Measurements from ENCODE around the gene PAIP2B. TPM values are rescaled to one million over a fixed set of nuclear protein-coding genes. Genes with fewer than 3 reads are reported as not detected.

The PAIP2B gene
- total and polyA plus RNA-seq, 8 donors, result 4.9 to 14.1 (median 8.1) TPM

GRCh38 chr2:71154798-71155197 lies 72.1 kb downstream of the PAIP2B start:
- no peaks in the 10 kb centered on the region for H3K9me3 ChIP-seq
- no peak overlapping the region for H3K4me3 ChIP-seq
- peaks cover 0 to 11% (median 7%) of the 10 kb centered on the region in 3 donors for H3K27me3 ChIP-seq
- DNase-seq, result peak in 1 of 2 donors; percentile 26
- peaks cover 7 to 13% (median 10%) of the 10 kb centered on the region in 4 donors for H3K4me1 ChIP-seq
- intact Hi-C loops (cut with DNase I; ENCODE audit: low total_unique reads), result no loop called here
- WGBS, 5 donors, result 48 to 62% (median 52%) methylated on average over 3 to 6 of the region's 6 CpGs
- no peak overlapping the region for H3K27ac ChIP-seq
- H3K36me3 ChIP-seq, result peaks cover 6 to 14% (median 13%) of the 10 kb centered on the region in 4 donors
- TF ChIP-seq EP300 (IDR thresholded peaks at IDR 0.05) (no peak), CTCF (IDR thresholded peaks at IDR 0.05) (peak in 1 of 7 experiments; percentile 8), POLR2A (IDR thresholded peaks at IDR 0.05) (no peak), POLR2AphosphoS5 (IDR thresholded peaks at IDR 0.05) (no peak)

- no peak for DNase-seq
- intact Hi-C loops (cut with DNase I; ENCODE audit: low total_unique reads), result no loop called here
- peaks cover 7 to 13% (median 10%) of the 10 kb centered on the region in 4 donors for H3K4me1 ChIP-seq
- 77 to 88% (median 84%) methylated on average over 8 of the region's 8 CpGs for WGBS, 5 donors
- no peaks in the 10 kb centered on the region for H3K9me3 ChIP-seq
- H3K27ac ChIP-seq, result no peak overlapping the region
- H3K4me3 ChIP-seq, result no peak overlapping the region
- peaks cover 11 to 20% (median 18%) of the 10 kb centered on the region in 4 donors for H3K36me3 ChIP-seq
- peaks cover 0 to 11% (median 7%) of the 10 kb centered on the region in 3 donors for H3K27me3 ChIP-seq
- TF ChIP-seq EP300 (IDR thresholded peaks at IDR 0.05), result no peak
- no peak for TF ChIP-seq CTCF (IDR thresholded peaks at IDR 0.05)
- no peak for TF ChIP-seq POLR2AphosphoS5 (IDR thresholded peaks at IDR 0.05)
- no peak for TF ChIP-seq POLR2A (IDR thresholded peaks at IDR 0.05)
These were observed 72.6 kb downstream of the PAIP2B start for GRCh38 chr2:71154279-71154678.

- H3K27me3 ChIP-seq, result peaks cover 0 to 11% (median 7%) of the 10 kb centered on the region in 3 donors
- TF ChIP-seq POLR2A (IDR thresholded peaks at IDR 0.05) (no peak), POLR2AphosphoS5 (IDR thresholded peaks at IDR 0.05) (no peak), CTCF (IDR thresholded peaks at IDR 0.05) (no peak)
- H3K4me1 ChIP-seq, result peaks cover 7 to 13% (median 10%) of the 10 kb centered on the region in 4 donors
- H3K4me3 ChIP-seq, result no peak overlapping the region
- no peak overlapping the region for H3K27ac ChIP-seq
- no peaks in the 10 kb centered on the region for H3K9me3 ChIP-seq
- peaks cover 16 to 25% (median 24%) of the 10 kb centered on the region in 4 donors for H3K36me3 ChIP-seq
- intact Hi-C loops (cut with DNase I; ENCODE audit: low total_unique reads), result no loop called here
- no peak for DNase-seq
- 69 to 80% (median 71%) methylated on average over 8 to 11 of the region's 11 CpGs for WGBS, 5 donors
These were observed 73.2 kb downstream of the PAIP2B start for GRCh38 chr2:71153585-71154224.

- TF ChIP-seq POLR2A (IDR thresholded peaks at IDR 0.05) (no peak), POLR2AphosphoS5 (IDR thresholded peaks at IDR 0.05) (no peak), CTCF (IDR thresholded peaks at IDR 0.05) (no peak), EP300 (IDR thresholded peaks at IDR 0.05) (no peak)
- H3K36me3 ChIP-seq, result peaks cover 34 to 46% (median 45%) of the 10 kb centered on the region in 4 donors
- H3K27me3 ChIP-seq, result peaks cover 0 to 3% (median 0%) of the 10 kb centered on the region in 3 donors
- WGBS, 5 donors, result 65 to 100% (median 96%) methylated on average over 1 of the region's 1 CpG
- no peak overlapping the region for H3K27ac ChIP-seq
- no peak for DNase-seq
- no peak overlapping the region for H3K4me3 ChIP-seq
- intact Hi-C loops (cut with DNase I; ENCODE audit: low total_unique reads), result no loop called here
- H3K9me3 ChIP-seq, result no peaks in the 10 kb centered on the region
- peaks cover 0 to 2% (median 0%) of the 10 kb centered on the region in 4 donors for H3K4me1 ChIP-seq
These were observed 75.3 kb downstream of the PAIP2B start for GRCh38 chr2:71151620-71152019.

Data from stomach (tissue), 9 donors.